Measurements from ENCODE around the gene MRPL58.
"Not testable (repeated sequence)": the region's sequence is repeated elsewhere in the genome, so short reads cannot be mapped to it uniquely, and the experiment has no call there.

The MRPL58 gene

DNA sequence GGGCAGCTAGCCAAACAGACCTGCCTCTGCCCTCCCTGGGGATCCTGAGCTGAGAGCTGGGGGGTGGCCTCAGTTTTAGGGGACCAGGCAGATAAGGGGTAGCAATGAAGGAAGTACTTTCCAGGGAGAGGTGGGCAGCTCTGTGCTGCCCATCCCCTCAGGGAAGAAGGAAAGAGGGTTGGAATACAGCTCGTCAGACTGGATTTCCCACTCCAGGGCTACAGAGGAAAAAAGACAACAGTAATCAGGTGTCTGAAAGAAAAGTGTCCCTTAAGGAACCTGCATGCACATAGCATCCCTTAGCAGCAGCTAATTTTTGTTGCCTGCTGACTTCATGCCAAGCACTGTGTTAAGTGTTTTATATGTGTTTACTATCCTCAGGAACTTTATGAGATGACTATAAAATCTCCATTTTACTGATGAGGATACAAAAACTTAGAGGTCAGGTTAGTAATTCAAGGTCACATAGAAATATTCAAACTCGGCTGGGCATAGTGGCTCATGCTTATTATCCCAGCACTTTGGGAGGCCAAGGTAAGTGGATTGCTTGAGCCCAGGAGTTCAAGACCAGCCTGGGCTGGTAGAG, 3.2 kb upstream of the MRPL58 start:
- DNase-seq: no peak
- in situ Hi-C loops (cut with MboI; ENCODE audit: low pct_unique_long_range_greater_than_20kb, low sequenced_read_pairs): no loop called here

GRCh38 chr17:75010683-75011400, 1.6 kb upstream of the MRPL58 start:
- DNase-seq: peak; percentile 65
- in situ Hi-C loops (cut with MboI; ENCODE audit: low pct_unique_long_range_greater_than_20kb, low sequenced_read_pairs): no loop called here

DNA sequence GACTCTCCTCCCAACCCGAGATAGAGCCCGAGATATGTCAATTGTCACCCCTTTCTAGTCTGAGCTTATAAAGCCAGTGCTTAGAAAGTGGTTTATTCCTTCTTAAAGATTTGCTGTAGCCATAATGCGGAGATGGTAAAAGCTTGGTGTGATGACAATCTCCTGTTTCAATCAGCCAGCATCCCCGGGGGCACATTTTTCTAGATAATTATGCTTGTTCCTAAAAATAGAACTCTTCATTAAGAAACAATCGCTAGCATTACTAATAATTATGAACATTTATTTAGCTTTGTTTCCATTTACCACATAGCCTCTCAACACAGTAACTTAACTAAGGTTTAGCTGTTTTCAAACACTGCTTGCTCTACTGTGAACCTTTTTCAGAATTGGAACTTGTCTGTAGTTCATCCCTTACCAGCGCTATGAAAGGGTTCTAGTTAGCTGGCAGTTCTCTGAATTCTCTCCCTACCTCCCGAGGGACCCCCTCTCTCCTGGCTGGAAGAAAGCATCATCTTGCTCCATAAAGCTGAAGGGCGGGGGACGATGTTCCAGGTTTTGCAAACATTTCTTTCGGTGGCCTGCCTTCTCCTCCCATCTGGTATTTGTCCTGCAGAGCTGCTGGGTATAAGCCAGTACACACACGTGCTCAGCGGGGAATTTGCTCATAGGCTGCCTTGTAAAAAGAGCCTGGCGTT, 922 bp upstream of the MRPL58 start:
- no peak for DNase-seq

GRCh38 chr17:75012096-75012345, 449 bp upstream of the MRPL58 start:
- in situ Hi-C loops (cut with MboI; ENCODE audit: low pct_unique_long_range_greater_than_20kb, low sequenced_read_pairs): no loop called here
- no peak for DNase-seq

More for the DNA sequence above, 922 bp upstream of the MRPL58 start:
- in situ Hi-C loops (cut with MboI; ENCODE audit: low pct_unique_long_range_greater_than_20kb, low sequenced_read_pairs): no loop called here

GRCh38 chr17:75013092-75013559, 656 bp downstream of the MRPL58 start:
- no peak for DNase-seq
- in situ Hi-C loops (cut with MboI; ENCODE audit: low pct_unique_long_range_greater_than_20kb, low sequenced_read_pairs): no loop called here

GRCh38 chr17:75019146-75019545, 6.7 kb downstream of the MRPL58 start:
- DNase-seq: no peak
- in situ Hi-C loops (cut with MboI; ENCODE audit: low pct_unique_long_range_greater_than_20kb, low sequenced_read_pairs): no loop called here

DNA sequence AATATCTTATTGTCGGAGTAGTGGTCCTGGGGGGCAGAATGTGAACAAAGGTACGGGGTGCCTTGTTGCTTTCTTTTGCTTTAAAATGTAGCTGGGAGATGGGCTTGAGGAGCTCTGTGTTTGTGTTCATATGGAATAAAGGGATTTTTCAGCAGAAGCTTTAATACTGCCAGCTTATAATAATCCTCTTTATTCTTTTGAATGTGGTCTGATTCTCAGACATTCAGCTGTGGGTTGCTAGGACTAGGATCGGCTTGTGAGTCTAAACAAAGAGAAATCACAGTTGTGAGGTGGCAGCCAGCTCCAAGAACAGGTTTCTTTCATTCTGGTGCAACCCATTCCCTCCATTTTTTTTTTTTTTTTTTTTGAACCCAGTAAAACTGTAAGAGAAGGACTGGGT, 7.2 kb downstream of the MRPL58 start:
- DNase-seq: no peak
- in situ Hi-C loops (cut with MboI; ENCODE audit: low pct_unique_long_range_greater_than_20kb, low sequenced_read_pairs): no loop called here

- in situ Hi-C loops (cut with MboI; ENCODE audit: low pct_unique_long_range_greater_than_20kb, low sequenced_read_pairs): no loop called here
Measured at GRCh38 chr17:75020331-75021110, 8.1 kb downstream of the MRPL58 start.

DNA sequence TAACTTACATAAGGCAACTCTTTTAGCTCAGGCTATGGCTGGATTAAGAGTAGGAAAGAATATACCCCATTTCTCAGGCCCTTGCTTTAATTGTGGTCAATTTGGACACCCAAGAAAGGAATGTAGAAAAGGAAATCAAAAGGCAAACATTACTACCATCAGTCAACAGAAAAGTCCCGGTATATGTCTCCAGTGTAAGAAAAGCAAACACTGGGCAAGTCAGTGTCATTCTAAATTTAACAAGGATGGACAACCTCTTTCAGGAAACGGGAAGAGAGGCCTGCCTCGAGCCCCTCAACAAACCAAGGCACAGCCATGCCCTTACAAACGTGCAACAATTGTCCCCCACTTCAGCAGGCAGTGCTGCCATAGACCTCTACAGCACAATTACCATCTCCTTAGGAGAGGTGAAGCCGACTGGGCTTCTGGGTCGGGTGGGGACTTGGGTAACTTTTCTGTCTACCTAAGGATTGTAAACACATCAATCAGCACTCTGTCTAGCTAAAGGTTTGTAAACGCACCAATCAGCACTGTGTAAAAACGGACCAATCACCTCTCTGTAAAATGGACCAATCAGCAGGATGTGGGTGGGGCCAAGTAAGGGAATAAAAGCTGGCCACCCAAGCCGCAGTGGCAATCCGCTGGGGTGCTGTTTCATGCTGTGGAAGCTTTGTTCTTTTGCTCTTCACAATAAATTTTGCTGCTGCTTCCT, 12.4 kb downstream of the MRPL58 start:
- in situ Hi-C loops (cut with MboI; ENCODE audit: low pct_unique_long_range_greater_than_20kb, low sequenced_read_pairs): no loop called here
- no peak for DNase-seq

More at GRCh38 chr17:75020331-75021110, 8.1 kb downstream of the MRPL58 start:
- DNase-seq: no peak

- peak; percentile 94 for DNase-seq
- in situ Hi-C loops (cut with MboI; ENCODE audit: low pct_unique_long_range_greater_than_20kb, low sequenced_read_pairs): not testable (repeated sequence)
Measured at GRCh38 chr17:75025398-75025734, 12.9 kb downstream of the MRPL58 start.

DNA sequence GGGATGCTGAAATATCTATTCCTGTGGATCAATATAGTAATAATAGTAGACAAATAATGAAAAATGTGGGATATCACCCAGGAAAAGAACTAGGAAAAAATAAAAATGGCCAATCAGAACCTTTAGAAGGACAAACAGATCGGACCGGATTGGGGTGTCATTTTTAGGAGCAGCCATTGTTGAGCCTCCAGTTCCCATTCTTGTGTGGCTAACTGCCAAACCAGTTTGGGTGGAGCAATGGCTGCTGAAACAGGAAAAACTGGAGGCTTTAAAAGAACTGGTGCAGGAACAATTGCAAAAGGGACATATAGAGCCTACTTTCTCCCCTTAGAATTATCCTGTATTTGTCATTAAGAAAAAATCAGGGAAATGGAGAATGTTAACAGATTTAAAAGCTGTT, 14.2 kb downstream of the MRPL58 start:
- DNase-seq: peak; percentile 18
- in situ Hi-C loops (cut with MboI; ENCODE audit: low pct_unique_long_range_greater_than_20kb, low sequenced_read_pairs): not testable (repeated sequence)

DNA sequence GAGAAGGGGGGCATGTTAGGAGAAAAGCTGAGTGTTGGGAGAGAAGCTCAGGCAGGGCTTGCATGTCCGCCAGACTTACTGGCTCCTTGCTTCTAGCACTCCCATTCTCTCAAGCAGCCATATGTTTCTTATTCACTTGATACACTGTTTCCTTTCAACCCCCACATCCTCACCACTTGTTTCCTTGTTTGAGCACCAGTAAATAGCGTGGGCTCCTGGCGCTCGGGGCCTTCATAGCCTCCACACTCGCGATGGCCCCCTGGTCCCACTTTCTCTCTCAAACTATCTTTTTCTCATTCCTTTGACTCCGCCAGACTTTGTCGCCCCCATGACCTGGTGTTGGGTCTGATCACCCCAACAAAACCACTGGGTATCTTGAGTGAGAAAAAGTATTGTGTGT, 17.7 kb downstream of the MRPL58 start:
- in situ Hi-C loops (cut with MboI; ENCODE audit: low pct_unique_long_range_greater_than_20kb, low sequenced_read_pairs): no loop called here
- DNase-seq: peak; percentile 69

DNA sequence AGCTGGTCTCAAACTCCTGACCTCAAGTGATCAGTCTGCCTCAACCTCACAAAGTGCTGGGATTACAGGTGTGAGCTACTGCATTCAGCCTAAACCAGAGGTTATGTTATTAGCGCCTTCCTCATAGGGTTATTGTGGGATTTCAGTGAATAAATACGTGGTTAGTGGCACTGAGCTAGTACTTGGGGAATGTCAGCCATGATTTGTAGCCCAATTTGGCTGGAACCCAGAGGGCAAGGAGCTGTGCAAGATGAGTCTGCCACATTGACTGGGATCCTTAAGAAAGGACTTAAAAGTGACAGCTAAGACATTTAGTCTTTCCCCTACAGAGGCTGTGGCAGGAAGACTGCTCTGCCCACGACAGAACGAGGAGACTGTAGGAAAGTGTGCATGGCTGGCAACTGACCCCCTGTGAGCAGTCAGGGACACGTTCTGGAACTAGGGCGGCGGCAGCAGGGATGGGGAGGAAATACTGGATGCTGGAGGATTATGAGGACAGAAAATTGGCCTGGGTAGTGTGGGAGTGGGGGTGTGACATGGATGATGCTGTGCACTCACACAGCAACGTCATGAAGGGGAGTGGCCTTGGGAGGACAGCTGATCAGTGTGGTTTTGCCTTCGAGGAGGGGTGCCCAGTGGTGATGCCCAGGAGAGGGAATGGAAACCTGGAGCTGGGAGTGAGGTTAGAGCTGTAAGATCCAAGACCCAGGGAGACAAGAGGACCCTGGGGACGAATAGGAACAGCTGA, 19.7 kb downstream of the MRPL58 start:
- in situ Hi-C loops (cut with MboI; ENCODE audit: low pct_unique_long_range_greater_than_20kb, low sequenced_read_pairs): no loop called here
- peak; percentile 58 for DNase-seq

- no peak for DNase-seq
- in situ Hi-C loops (cut with MboI; ENCODE audit: low pct_unique_long_range_greater_than_20kb, low sequenced_read_pairs): no loop called here
Measured at GRCh38 chr17:75032720-75033280, 20.3 kb downstream of the MRPL58 start.

- peak; percentile 95 for DNase-seq
- in situ Hi-C loops (cut with MboI; ENCODE audit: low pct_unique_long_range_greater_than_20kb, low sequenced_read_pairs): no loop called here
Measured at GRCh38 chr17:75033346-75034235, 21.1 kb downstream of the MRPL58 start.

DNA sequence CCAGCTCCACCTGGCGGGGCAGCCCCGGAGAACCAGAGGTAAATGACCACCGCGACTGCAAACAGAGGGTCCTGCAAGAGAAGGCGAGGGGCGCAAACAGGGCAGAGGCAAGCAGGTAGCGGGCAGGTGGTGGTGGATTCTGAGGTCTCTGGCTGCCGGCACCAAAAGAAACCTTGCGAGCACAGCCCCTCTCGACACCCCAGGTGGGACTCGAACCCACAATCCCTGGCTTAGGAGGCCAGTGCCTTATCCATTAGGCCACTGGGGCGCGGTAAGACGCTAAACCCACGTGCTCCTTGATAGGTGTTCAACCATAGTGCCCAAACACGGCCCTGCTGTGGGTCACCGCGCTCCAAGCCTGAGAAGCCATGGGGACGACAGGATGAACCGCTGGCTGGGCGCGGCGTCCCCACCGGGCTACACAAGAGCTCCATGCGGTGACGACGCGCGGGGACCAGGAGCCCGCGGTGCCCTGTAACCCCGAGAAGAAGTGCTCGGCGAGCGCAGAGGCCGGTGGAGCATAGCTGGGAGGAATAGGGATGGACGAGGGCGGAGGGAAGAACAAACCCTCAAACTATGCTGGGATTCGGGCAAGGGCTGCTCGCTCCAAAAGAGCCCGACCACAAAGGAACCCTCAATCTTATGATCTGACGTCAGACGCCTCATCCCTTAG, 21.9 kb downstream of the MRPL58 start:
- peak; percentile 93 for DNase-seq
- in situ Hi-C loops (cut with MboI; ENCODE audit: low pct_unique_long_range_greater_than_20kb, low sequenced_read_pairs): no loop called here
